Esophagus squamous epithelium (tissue), 5 donors: Measurements from ENCODE around the gene MAP3K7. TPM values are rescaled to one million over a fixed set of nuclear protein-coding genes. Genes with fewer than 3 reads are reported as not detected.

Experiments
- DNase-seq: peaks from one replicate; lab custom pipeline; 2025; lab: John Stamatoyannopoulos, UW
- H3K27ac ChIP-seq, 4 donors: fragments of 200-600 bp; sonication (generic); one replicate each; pipeline ENCODE4 v1.5.1; 2016 to 2019; ENCODE audit warnings: mild to moderate bottlenecking in 1 of 4
- H3K27me3 ChIP-seq, 4 donors: fragments of 200-600 bp; sonication (generic); 1 replicate in 3 of 4; 2 replicates in 1 of 4; pipeline versions ENCODE4 v1.5.1 to v1.6.0; 2017 to 2021; ENCODE audit warnings: antibody characterized with exemption in 1 of 4
- H3K36me3 ChIP-seq, 3 donors: fragments of 200-600 bp; sonication (generic); one replicate each; pipeline ENCODE4 v1.5.1; 2016 to 2019
- H3K4me1 ChIP-seq, 3 donors: fragments of 200-600 bp; sonication (generic); one replicate each; pipeline ENCODE4 v1.5.1; 2017 to 2019
- H3K4me3 ChIP-seq, 4 donors: fragments of 200-600 bp; sonication (generic); 1 replicate in 3 of 4; 2 replicates in 1 of 4; pipeline ENCODE4 v1.5.1; 2016 to 2019; ENCODE audit warnings: mild to moderate bottlenecking in 2 of 4, moderate library complexity in 1 of 4
- H3K9me3 ChIP-seq, 3 donors: fragments of 200-600 bp; sonication (generic); one replicate each; pipeline ENCODE4 v1.5.1; 2016 to 2019
- POLR2A ChIP-seq, 4 donors: fragments of 450-650 bp; IDR thresholded peaks; one replicate each; pipeline ENCODE4 v1.6.1; 2017; ENCODE audit warnings: antibody characterized with exemption in 4 of 4, mild to moderate bottlenecking in 4 of 4, moderate library complexity in 3 of 4
- WGBS, 2 donors: methylation state at CpG; one replicate each; pipeline ENCODE4 v1.1.5; 2018; 5-methylcytosine and 5-hydroxymethylcytosine counted together
- intact Hi-C: fragments of 100-400 bp; cut with DNase I; formaldehyde crosslinking; loops from one replicate; pipeline ENCODE4 v1.15.0; 2022
- total RNA-seq, 4 donors: library from RNA; depleted of rRNA; stranded (reverse); fragments of >200 nt; gene quantifications; one replicate each; pipeline ENCODE4 v1.1.0, GENCODE V29; 2016
- TF ChIP-seq, protein P1 (sequence below), 6 experiments: fragments of 450-650 bp in 4 of 6; fragments of 200-600 bp in 2 of 6; sonication (generic) in 2 of 6; IDR thresholded peaks; one replicate each; pipeline ENCODE4 v1.5.1; 2016 to 2019; ENCODE audit warnings: antibody characterized with exemption in 6 of 6, mild to moderate bottlenecking in 4 of 6, moderate library complexity in 4 of 6
- donor health status: DM: yes; HTN: yes; CAD: no.

Gene MAP3K7
- total RNA-seq, 4 donors from 2014 or later: 10.0 to 24.0 (median 17.2) TPM

DNA sequence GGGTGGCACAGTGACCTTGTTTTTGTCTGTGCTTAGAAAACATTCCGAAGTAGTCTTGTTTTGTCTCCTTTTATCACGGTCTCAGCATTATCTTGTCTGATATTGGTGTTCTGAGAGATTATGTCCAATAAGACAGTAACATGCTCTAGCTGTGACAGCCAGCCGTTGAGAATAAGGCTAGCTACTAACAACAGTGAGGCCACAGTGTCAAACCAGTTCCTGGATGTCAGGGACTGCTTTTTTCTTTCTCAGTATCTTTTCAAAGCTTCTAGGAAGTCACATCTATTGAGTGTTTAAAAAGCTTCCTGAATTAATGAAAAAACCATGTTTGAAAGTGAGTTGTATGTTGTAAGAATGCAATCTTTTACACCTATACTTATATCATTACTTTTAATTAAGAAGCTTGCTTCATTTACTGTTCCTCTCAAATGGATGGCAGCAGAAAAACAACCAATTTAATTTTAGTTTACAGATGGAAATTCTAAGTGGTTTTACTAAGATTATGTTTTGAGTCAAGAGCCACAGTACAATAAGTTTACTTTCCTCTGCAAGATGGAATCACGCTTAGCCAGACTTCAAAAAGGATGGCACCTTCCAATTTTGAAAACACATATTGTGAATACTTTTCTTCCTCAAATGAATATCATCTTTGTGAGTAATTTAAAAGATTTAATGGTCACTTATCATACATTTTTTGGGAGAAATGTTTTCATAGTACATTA is 53.1 kb downstream of the MAP3K7 start:
- Histone ChIP-seq H3K4me3 (no peak overlapping the region), H3K4me1 (no peaks in the 10 kb centered on the region), H3K27ac (no peak overlapping the region), H3K27me3 (no peaks in the 10 kb centered on the region), H3K36me3 (peaks cover 0 to 63% (median 0%) of the 10 kb centered on the region in 3 donors), H3K9me3 (no peaks in the 10 kb centered on the region)
- DNase-seq: no peak
- TF ChIP-seq, protein P1, sequence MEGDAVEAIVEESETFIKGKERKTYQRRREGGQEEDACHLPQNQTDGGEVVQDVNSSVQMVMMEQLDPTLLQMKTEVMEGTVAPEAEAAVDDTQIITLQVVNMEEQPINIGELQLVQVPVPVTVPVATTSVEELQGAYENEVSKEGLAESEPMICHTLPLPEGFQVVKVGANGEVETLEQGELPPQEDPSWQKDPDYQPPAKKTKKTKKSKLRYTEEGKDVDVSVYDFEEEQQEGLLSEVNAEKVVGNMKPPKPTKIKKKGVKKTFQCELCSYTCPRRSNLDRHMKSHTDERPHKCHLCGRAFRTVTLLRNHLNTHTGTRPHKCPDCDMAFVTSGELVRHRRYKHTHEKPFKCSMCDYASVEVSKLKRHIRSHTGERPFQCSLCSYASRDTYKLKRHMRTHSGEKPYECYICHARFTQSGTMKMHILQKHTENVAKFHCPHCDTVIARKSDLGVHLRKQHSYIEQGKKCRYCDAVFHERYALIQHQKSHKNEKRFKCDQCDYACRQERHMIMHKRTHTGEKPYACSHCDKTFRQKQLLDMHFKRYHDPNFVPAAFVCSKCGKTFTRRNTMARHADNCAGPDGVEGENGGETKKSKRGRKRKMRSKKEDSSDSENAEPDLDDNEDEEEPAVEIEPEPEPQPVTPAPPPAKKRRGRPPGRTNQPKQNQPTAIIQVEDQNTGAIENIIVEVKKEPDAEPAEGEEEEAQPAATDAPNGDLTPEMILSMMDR (IDR thresholded peaks at IDR 0.05): no peak
- no peak for TF ChIP-seq POLR2A (IDR thresholded peaks at IDR 0.05)
- WGBS, 2 donors: 85 to 94% methylated on average over 4 of the region's 4 CpGs
- intact Hi-C loops: no loop called here

DNA sequence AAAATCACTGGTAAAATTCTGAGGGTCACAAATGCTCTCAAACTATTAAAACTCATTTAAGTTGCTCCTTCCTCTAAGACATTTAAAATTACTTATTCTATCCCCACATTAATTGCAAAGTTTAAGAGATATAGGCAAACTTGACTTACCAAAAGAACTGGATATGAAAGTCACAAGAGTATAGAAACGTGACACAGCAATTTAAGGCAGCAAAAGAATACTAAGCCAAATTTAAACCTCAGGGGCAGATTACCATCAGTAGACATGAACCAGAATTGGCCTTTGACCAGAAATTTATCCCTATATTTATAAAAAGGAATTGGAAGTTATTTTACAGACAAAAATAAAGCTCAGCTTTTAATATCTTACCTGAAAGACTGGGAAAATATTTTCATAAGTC is 56.0 kb downstream of the MAP3K7 start:
- Histone ChIP-seq H3K4me3 (no peak overlapping the region), H3K27me3 (no peaks in the 10 kb centered on the region), H3K27ac (no peak overlapping the region), H3K4me1 (no peaks in the 10 kb centered on the region), H3K36me3 (peaks cover 0 to 54% (median 0%) of the 10 kb centered on the region in 3 donors), H3K9me3 (no peaks in the 10 kb centered on the region)
- WGBS, 2 donors: 47 to 79% methylated on average over 1 of the region's 1 CpG
- TF ChIP-seq, protein P1 (IDR thresholded peaks at IDR 0.05): no peak
- TF ChIP-seq POLR2A (IDR thresholded peaks at IDR 0.05): no peak
- intact Hi-C loops: no loop called here
- DNase-seq: no peak

DNA sequence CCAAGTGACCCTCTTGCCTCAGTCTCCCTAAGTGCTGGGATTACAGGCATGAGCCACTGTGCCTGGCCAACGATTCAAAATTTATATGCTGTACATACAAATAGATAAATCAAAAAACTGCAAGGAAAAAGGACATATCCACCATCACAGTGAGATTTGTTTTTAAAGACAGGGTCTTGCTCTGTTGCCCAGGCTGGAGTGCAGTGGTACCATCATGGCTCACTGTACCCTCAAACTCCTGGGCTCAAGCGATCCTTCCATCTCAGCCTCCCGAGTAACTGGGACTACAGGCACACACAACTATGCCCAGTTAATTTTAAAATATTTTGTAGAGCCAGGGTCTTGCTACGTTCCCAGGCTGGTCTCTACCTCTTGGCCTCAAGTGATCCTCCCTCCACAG is 61.5 kb downstream of the MAP3K7 start:
- Histone ChIP-seq H3K27ac (no peak overlapping the region), H3K4me1 (no peaks in the 10 kb centered on the region), H3K27me3 (no peaks in the 10 kb centered on the region), H3K36me3 (peaks cover 0 to 48% (median 0%) of the 10 kb centered on the region in 3 donors), H3K9me3 (no peaks in the 10 kb centered on the region), H3K4me3 (no peak overlapping the region)
- intact Hi-C loops: no loop called here
- TF ChIP-seq POLR2A (IDR thresholded peaks at IDR 0.05): no peak
- TF ChIP-seq, protein P1 (IDR thresholded peaks at IDR 0.05): no peak
- 90 to 95% methylated on average over 4 of the region's 4 CpGs for WGBS, 2 donors
- no peak for DNase-seq

DNA sequence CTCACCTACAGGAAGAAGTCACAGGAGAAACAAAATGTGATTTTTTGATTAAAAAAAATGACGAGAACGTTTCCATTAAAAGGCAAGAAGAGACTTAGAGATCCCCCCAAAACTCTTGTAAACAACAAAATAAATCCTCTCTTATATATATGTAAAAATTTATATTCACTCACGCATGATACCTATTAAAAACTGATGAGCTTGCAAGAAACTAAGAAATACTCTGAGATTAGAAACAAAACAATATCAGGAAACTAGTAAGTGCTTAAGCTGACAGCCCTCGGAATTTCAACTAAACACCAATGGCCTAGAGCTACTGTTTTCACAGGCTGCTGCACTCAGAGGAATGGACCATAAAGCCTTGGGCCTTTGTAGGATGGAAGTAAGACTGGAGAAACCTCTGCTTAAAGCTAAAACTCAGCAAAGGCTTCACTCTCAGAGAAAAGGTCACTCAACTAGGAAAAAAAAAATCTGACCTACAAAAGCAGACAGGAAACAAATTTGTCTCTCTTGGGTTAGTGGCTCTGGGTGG is 63.0 kb downstream of the MAP3K7 start:
- Histone ChIP-seq H3K9me3 (no peaks in the 10 kb centered on the region), H3K27me3 (no peaks in the 10 kb centered on the region), H3K36me3 (peaks cover 0 to 59% (median 0%) of the 10 kb centered on the region in 3 donors), H3K27ac (no peak overlapping the region), H3K4me3 (no peak overlapping the region), H3K4me1 (no peaks in the 10 kb centered on the region)
- intact Hi-C loops: no loop called here
- no peak for TF ChIP-seq POLR2A (IDR thresholded peaks at IDR 0.05)
- TF ChIP-seq, protein P1 (IDR thresholded peaks at IDR 0.05): no peak
- WGBS, 2 donors: 91 to 95% methylated on average over 4 of the region's 4 CpGs
- DNase-seq: no peak

DNA sequence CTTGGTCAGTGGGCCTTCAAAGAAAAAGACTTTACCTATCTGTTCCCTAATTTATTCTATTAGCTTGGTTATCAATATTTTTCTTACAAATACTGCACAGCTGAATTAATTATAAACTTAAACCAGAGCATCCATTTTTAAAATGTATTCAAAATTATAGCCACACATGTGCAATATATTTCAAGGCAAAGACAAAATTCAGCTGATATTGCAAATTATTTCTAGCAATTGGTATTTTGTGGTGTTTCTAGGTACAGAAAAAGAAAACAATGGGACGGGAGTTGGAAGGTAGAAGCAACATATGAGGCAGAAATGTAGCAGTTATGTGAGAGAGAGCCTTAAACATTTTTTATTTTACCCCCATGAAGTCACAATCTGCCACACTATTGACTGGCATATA is 64.9 kb downstream of the MAP3K7 start:
- DNase-seq: no peak
- Histone ChIP-seq H3K27me3 (no peaks in the 10 kb centered on the region), H3K4me1 (no peaks in the 10 kb centered on the region), H3K27ac (no peak overlapping the region), H3K9me3 (no peaks in the 10 kb centered on the region), H3K36me3 (peaks cover 0 to 73% (median 0%) of the 10 kb centered on the region in 3 donors), H3K4me3 (no peak overlapping the region)
- WGBS, 2 donors: 93 to 94% methylated on average over 1 of the region's 1 CpG
- intact Hi-C loops: no loop called here
- TF ChIP-seq, protein P1 (IDR thresholded peaks at IDR 0.05): no peak
- TF ChIP-seq POLR2A (IDR thresholded peaks at IDR 0.05): no peak
